ENCODE data around the gene DEFB118. TPM values are rescaled to one million over a fixed set of nuclear protein-coding genes. Genes with fewer than 3 reads are reported as not detected.

Gene DEFB118, protein sequence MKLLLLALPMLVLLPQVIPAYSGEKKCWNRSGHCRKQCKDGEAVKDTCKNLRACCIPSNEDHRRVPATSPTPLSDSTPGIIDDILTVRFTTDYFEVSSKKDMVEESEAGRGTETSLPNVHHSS
- not detected in 2 replicates for total RNA-seq

GRCh38 chr20:31368301-31368700, at the start of gene DEFB118:
DEFB118 (plus strand) TSS chr20:31368601; CDS start chr20:31368651, 50 bp downstream.

DNA sequence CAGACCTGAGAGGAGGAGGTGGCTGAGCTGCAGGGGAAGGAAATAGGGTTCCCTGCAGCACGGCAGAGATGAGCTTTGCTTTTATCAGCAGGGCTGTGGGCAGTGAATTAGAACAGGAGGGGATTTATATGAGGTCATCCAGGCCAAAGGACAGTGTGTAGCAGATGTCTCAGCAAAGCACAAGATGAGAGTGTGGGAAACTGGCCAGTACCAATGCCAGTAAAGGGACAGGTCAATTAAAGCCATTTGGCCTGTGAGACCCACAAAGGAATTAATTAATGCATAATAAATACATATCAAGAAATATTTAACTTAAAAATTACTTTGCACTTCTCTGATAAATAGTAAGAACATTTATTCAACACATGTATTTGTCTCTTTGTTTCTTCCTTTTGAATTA, 22.1 kb downstream of the DEFB118 start, which contains the start of gene DEFB119:
TSS of gene DEFB119 (minus strand) at position 101 of the 400 bp plus-strand sequence. CDS start 107 bp downstream, outside the sequence.

DNA sequence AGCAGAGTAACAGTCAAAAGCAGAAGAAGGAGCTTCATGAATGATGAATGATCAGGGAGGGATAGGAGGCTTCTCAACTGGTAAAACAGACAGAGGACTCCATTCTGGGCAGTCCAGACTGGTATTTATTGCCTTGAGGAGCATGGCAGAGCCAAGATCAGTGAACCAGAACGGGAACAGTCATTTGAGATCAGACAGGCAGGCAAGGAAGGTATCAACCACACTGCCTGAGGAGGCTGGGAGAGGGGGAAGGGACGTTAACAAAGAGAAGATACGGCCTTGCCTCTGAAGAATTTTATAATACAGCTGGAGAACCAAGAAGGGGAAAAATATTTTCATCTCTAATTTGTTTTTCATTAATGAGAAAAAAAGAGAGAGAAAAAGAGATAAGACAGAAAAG, 37.7 kb downstream of the DEFB118 start, which contains the start of gene DEFB121:
TSS of gene DEFB121 (minus strand) at position 101 of the 400 bp plus-strand sequence. CDS start at position 38, 63 bp downstream.

Other genes starting within 250 kb of the DEFB118 start
- gene DEFB115, start 110.9 kb upstream of the DEFB118 start, total RNA-seq, result not detected in 2 replicates
- gene DEFB116, start 60.0 kb upstream of the DEFB118 start, total RNA-seq, result not detected in 2 replicates
- gene DEFB119, start 22.0 kb downstream of the DEFB118 start, total RNA-seq, result not detected in 2 replicates
- not detected in 2 replicates for gene DEFB121, start 37.6 kb downstream of the DEFB118 start, total RNA-seq
- gene DEFB123, start 72.0 kb downstream of the DEFB118 start, total RNA-seq, result not detected in 2 replicates
- gene DEFB124, start 106.5 kb downstream of the DEFB118 start, total RNA-seq, result not detected in 2 replicates
- gene REM1, start 106.7 kb downstream of the DEFB118 start, total RNA-seq, result 0.09 TPM in 1 of 2 replicates, not detected in the other
- gene HM13, start 145.8 kb downstream of the DEFB118 start, total RNA-seq, result 46.4 and 55.9 TPM in 2 replicates
- 141 and 149 TPM in 2 replicates for gene ID1, start 236.7 kb downstream of the DEFB118 start, total RNA-seq

Measured in smooth muscle cell of bladder (primary cell).